ENCODE measurements around the gene BCR. TPM values are rescaled to one million over a fixed set of nuclear protein-coding genes. Genes with fewer than 3 reads are reported as not detected.
A peak's percentile ranks its signal among the peaks of the same experiment; 100 is the strongest.

Gene BCR
- total RNA-seq, 1 donor from 2014 or later = 30.0 TPM

DNA sequence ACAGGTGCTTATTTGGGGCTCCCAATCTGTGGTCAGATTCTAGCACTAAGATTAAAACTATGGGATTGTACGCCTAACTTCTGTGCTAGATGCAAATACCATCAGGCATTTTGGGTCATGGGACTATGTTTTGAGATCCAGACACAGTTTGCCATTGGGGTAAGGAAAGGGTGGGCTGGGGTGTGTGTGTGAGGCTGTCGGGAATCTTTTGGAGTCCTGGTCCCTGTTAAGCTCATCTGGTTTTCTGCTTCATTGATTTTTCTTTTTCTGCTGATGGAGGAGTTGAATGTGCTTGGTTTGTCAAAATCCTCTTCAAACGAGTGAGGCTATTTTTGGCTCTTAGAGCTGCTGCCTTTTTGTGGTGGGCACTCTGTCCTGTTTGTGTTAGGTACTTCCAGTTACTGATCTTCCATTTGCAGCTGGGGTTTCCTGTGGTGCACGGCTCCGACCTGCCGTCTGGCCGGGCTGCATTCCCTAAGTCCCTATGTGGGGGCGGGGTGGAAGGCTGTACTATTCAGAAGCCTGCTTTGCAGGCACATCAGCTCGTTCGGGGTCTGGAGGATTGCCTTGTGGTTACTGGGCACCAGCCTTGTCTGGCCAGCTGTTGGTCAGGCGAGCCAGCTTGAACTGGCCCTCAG, 2.9 kb downstream of the BCR start:
- Mint-ChIP-seq H3K36me3 (ENCODE audit: low read depth) (no peaks in the 10 kb centered on the region), H3K4me3 (ENCODE audit: unreplicated experiment) (peak overlapping the region; percentile 72), H3K4me1 (ENCODE audit: low read depth) (peaks cover 52% of the 10 kb centered on the region), H3K9me3 (ENCODE audit: low read depth) (no peaks in the 10 kb centered on the region), H3K27me3 (ENCODE audit: low read depth) (no peaks in the 10 kb centered on the region), H3K27ac (ENCODE audit: unreplicated experiment) (peak overlapping the region; percentile 85)
- TF ChIP-seq, protein P1, sequence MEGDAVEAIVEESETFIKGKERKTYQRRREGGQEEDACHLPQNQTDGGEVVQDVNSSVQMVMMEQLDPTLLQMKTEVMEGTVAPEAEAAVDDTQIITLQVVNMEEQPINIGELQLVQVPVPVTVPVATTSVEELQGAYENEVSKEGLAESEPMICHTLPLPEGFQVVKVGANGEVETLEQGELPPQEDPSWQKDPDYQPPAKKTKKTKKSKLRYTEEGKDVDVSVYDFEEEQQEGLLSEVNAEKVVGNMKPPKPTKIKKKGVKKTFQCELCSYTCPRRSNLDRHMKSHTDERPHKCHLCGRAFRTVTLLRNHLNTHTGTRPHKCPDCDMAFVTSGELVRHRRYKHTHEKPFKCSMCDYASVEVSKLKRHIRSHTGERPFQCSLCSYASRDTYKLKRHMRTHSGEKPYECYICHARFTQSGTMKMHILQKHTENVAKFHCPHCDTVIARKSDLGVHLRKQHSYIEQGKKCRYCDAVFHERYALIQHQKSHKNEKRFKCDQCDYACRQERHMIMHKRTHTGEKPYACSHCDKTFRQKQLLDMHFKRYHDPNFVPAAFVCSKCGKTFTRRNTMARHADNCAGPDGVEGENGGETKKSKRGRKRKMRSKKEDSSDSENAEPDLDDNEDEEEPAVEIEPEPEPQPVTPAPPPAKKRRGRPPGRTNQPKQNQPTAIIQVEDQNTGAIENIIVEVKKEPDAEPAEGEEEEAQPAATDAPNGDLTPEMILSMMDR (IDR thresholded peaks at IDR 0.05) = no peak
- no peak for DNase-seq (ENCODE audit: low spot score)

DNA sequence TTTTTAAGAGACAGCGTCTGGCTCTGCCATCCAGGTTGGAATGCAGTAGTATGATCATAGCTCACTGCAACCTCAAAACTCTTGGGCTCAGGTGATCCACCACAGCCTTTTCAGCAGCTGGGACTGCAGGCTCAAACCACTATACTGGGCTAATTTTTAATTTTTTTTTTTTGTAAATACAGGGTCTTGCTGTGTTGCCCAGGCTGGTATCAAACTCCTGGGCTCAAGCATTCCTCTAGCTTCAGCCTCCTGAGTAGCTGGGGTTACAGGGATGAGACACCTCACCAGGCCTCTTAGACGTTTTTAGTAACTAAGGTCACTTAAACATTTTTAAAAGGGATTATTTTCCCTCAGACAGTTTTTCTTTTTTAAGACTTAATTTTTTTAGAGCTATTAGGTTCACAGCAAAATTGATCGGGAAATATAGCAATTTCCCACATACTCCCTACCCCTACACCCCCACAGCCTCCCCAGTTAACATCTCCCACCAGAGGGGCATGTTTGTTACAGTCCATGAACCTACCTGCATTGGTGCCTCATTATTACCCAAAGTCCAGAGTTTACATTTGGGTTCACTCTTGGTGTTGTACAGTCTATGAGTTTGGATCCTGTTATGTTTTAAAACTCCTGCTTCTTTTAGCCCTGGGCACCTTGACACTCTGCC, 3.9 kb downstream of the BCR start:
- Mint-ChIP-seq H3K4me1 (ENCODE audit: low read depth) (peaks cover 48% of the 10 kb centered on the region), H3K9me3 (ENCODE audit: low read depth) (no peaks in the 10 kb centered on the region), H3K27me3 (ENCODE audit: low read depth) (no peaks in the 10 kb centered on the region), H3K36me3 (ENCODE audit: low read depth) (peaks cover 2% of the 10 kb centered on the region), H3K4me3 (ENCODE audit: unreplicated experiment) (no peak overlapping the region), H3K27ac (ENCODE audit: unreplicated experiment) (no peak overlapping the region)
- TF ChIP-seq, protein P1 (IDR thresholded peaks at IDR 0.05) = no peak
- no peak for DNase-seq (ENCODE audit: low spot score)

DNA sequence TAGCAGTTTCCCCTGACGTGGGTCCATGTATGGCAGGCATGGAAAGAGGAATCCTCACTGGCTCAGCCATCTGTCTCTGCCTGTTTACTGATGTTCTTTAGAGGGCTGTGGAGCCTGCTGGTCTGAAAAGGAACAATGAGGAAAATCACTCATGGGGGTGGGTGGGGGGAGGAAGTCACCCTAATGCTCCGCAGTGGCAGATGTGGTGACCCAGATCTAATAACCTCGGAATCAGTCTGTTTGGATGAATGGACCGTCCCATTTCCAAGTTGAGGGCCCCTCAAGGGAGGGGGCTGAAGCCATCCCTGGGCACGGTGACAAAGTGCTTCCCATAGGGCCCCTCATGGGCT, 4.4 kb downstream of the BCR start:
- no peaks in the 10 kb centered on the region for H3K9me3 Mint-ChIP-seq (ENCODE audit: low read depth)
- H3K36me3 Mint-ChIP-seq (ENCODE audit: low read depth) = peaks cover 3% of the 10 kb centered on the region
- H3K4me3 Mint-ChIP-seq (ENCODE audit: unreplicated experiment) = no peak overlapping the region
- peaks cover 47% of the 10 kb centered on the region for H3K4me1 Mint-ChIP-seq (ENCODE audit: low read depth)
- no peak overlapping the region for H3K27ac Mint-ChIP-seq (ENCODE audit: unreplicated experiment)
- no peaks in the 10 kb centered on the region for H3K27me3 Mint-ChIP-seq (ENCODE audit: low read depth)
- DNase-seq (ENCODE audit: low spot score) = no peak
- TF ChIP-seq, protein P1 (IDR thresholded peaks at IDR 0.05) = no peak

DNA sequence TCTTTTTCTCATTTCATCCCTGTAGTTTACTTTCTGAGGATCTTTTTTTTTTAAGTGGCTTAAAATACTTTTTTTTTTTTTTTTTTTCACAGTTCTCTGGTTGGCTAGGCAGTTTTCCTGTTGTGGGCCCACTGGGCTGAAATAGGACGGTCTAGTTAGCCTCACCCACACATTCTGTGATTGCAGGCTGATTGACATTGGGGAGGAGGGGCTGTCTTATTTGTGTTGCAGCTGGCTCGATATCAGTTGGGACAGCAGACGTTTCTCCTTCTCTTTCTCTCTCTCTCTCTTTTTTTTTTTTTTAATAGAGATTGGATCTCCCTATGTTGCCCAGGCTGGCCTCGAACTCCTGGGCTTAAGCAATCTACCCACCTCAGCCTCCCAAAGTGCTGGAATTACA, 6.9 kb downstream of the BCR start:
- peaks cover 36% of the 10 kb centered on the region for H3K4me1 Mint-ChIP-seq (ENCODE audit: low read depth)
- no peak for DNase-seq (ENCODE audit: low spot score)
- no peaks in the 10 kb centered on the region for H3K9me3 Mint-ChIP-seq (ENCODE audit: low read depth)
- peaks cover 3% of the 10 kb centered on the region for H3K36me3 Mint-ChIP-seq (ENCODE audit: low read depth)
- H3K4me3 Mint-ChIP-seq (ENCODE audit: unreplicated experiment) = no peak overlapping the region
- TF ChIP-seq, protein P1 (IDR thresholded peaks at IDR 0.05) = no peak
- no peak overlapping the region for H3K27ac Mint-ChIP-seq (ENCODE audit: unreplicated experiment)
- H3K27me3 Mint-ChIP-seq (ENCODE audit: low read depth) = no peaks in the 10 kb centered on the region

DNA sequence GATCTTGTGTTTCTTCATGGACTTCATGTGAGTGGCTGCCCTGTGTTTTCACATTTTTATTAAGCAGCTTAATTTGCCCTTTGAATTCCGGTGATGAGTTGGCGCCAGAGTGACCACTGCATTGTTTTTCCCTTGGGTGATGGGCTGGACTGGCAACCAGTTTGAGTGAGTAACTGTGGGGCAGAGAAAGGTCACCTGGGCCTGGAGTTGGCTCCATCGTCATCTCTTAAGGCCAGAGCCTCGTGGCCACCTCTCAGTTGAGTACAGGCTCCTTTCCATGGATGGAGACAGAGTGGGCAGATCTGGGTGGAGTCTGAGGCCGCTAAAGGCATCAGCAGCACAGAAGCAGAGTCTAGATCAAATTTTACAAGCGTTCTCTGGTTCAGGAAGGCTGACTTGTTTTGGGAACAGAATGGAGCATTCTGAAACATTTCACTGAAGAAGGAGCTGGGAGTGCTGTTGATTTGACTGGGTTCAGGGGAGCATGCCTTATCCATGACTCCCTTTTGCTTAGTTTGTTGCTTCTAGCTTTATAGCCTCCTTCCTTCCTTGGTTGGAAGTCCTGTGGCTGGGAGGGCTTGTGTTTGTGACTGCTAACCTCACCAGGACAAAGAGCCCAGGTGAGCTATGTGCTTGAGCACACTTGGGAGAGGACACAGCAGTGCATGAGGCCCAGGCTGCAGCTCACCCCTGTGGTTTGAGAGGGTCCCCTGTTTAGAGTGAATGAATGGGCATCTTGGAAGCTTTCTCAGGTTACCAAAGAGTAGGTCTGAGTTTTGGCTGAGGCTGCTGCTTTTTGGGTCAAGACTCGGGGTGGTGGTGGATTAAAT, 7.8 kb downstream of the BCR start:
- TF ChIP-seq, protein P1 (IDR thresholded peaks at IDR 0.05) = no peak
- no peaks in the 10 kb centered on the region for H3K27me3 Mint-ChIP-seq (ENCODE audit: low read depth)
- H3K27ac Mint-ChIP-seq (ENCODE audit: unreplicated experiment) = no peak overlapping the region
- peaks cover 3% of the 10 kb centered on the region for H3K36me3 Mint-ChIP-seq (ENCODE audit: low read depth)
- peaks cover 31% of the 10 kb centered on the region for H3K4me1 Mint-ChIP-seq (ENCODE audit: low read depth)
- H3K9me3 Mint-ChIP-seq (ENCODE audit: low read depth) = no peaks in the 10 kb centered on the region
- no peak overlapping the region for H3K4me3 Mint-ChIP-seq (ENCODE audit: unreplicated experiment)
- DNase-seq (ENCODE audit: low spot score) = no peak
